ENCODE results near the gene ZNF831.

DNA sequence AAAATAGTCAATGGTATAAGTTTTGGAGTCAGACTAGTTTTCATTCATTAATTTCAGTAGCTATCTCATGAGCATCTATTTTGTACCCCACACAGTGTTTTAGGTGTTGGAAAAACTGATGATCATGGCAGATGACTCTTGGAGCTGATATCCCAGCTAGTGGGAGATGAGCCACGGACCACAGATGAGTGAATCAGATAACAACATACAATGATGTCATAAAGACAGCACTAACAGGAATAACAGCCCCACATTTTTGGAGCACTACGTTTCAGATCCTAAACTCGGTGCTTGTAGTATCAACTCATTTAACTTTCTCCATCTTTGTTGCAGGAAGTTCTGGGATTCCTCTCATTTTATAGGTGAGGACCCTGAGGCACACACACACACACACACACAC is 69.0 kb downstream of the ZNF831 start:
- TF ChIP-seq POLR2AphosphoS5 (IDR thresholded peaks at IDR 0.05) (no peak), POLR2A (IDR thresholded peaks at IDR 0.05) (no peak)

Data from suprapubic skin (tissue), 4 donors.